ACC112 (cell line): ENCODE measurements around the gene PNLIPRP2.

ENCODE experiments used
- H2AFZ ChIP-seq: fragments of 200-600 bp; sonication (generic); one replicate; pipeline ENCODE4 v1.6.0; 2017; ENCODE audit warnings: antibody characterized with exemption, low read length; ENCODE audit not compliant: unreplicated experiment
- H3K27ac ChIP-seq: fragments of 200-600 bp; sonication (generic); 2 replicates; pipeline ENCODE4 v1.5.1; 2014; ENCODE audit warnings: low read depth, mild to moderate bottlenecking, antibody characterized with exemption, low read length, moderate library complexity
- H3K27me3 ChIP-seq: fragments of 200-600 bp; sonication (generic); 2 replicates; pipeline ENCODE4 v1.6.1; 2014; ENCODE audit warnings: mild to moderate bottlenecking, antibody characterized with exemption, low read length, moderate library complexity, mixed read lengths; ENCODE audit not compliant: insufficient read depth
- H3K36me3 ChIP-seq: fragments of 200-600 bp; sonication (generic); 2 replicates; pipeline ENCODE4 v1.6.1; 2016; ENCODE audit warnings: mild to moderate bottlenecking, antibody characterized with exemption, low read length, moderate library complexity, mixed read lengths; ENCODE audit not compliant: insufficient read depth
- H3K4me1 ChIP-seq: fragments of 200-600 bp; sonication (generic); one replicate; pipeline ENCODE4 v1.6.1; 2016; ENCODE audit warnings: low read length, mixed read lengths; ENCODE audit not compliant: insufficient read depth, unreplicated experiment, control insufficient read depth
- H3K4me3 ChIP-seq: fragments of 200-600 bp; sonication (generic); 2 replicates; pipeline ENCODE4 v1.5.1; 2014; ENCODE audit warnings: mild to moderate bottlenecking, low read depth, low read length
- H3K79me2 ChIP-seq: fragments of 200-600 bp; sonication (generic); one replicate; pipeline ENCODE4 v1.6.0; 2016; ENCODE audit warnings: low read length; ENCODE audit not compliant: control insufficient read depth, unreplicated experiment, insufficient read depth

The PNLIPRP2 gene

GRCh38 chr10:116597543-116597942, 23.2 kb upstream of the PNLIPRP2 start:
- no peaks in the 10 kb centered on the region for H3K36me3 ChIP-seq
- H2AFZ ChIP-seq = no peak overlapping the region
- H3K27me3 ChIP-seq = peaks cover 51% of the 10 kb centered on the region
- no peaks in the 10 kb centered on the region for H3K4me1 ChIP-seq
- H3K27ac ChIP-seq = no peak overlapping the region
- no peaks in the 10 kb centered on the region for H3K79me2 ChIP-seq
- no peak overlapping the region for H3K4me3 ChIP-seq

- no peaks in the 10 kb centered on the region for H3K36me3 ChIP-seq
- no peak overlapping the region for H3K4me3 ChIP-seq
- H2AFZ ChIP-seq = no peak overlapping the region
- H3K27me3 ChIP-seq = peaks cover 51% of the 10 kb centered on the region
- no peak overlapping the region for H3K27ac ChIP-seq
- no peaks in the 10 kb centered on the region for H3K79me2 ChIP-seq
- H3K4me1 ChIP-seq = no peaks in the 10 kb centered on the region
Observed at GRCh38 chr10:116598329-116598728, 22.4 kb upstream of the PNLIPRP2 start.

GRCh38 chr10:116599991-116600390, 20.8 kb upstream of the PNLIPRP2 start:
- H3K4me1 ChIP-seq = no peaks in the 10 kb centered on the region

GRCh38 chr10:116602648-116603400, 17.9 kb upstream of the PNLIPRP2 start:
- H3K27ac ChIP-seq = no peak overlapping the region
- H2AFZ ChIP-seq = no peak overlapping the region
- H3K4me1 ChIP-seq = no peaks in the 10 kb centered on the region
- H3K27me3 ChIP-seq = peaks cover 33% of the 10 kb centered on the region; the same call in 1 of the 2 replicates
- no peaks in the 10 kb centered on the region for H3K79me2 ChIP-seq
- H3K36me3 ChIP-seq = no peaks in the 10 kb centered on the region
- no peak overlapping the region for H3K4me3 ChIP-seq

More at GRCh38 chr10:116599991-116600390, 20.8 kb upstream of the PNLIPRP2 start:
- peaks cover 49% of the 10 kb centered on the region for H3K27me3 ChIP-seq
- H3K36me3 ChIP-seq = no peaks in the 10 kb centered on the region
- no peaks in the 10 kb centered on the region for H3K79me2 ChIP-seq
- no peak overlapping the region for H2AFZ ChIP-seq
- H3K4me3 ChIP-seq = no peak overlapping the region
- H3K27ac ChIP-seq = no peak overlapping the region

GRCh38 chr10:116606061-116606483, 14.7 kb upstream of the PNLIPRP2 start:
- Histone ChIP-seq H3K4me1 (no peaks in the 10 kb centered on the region), H3K27ac (no peak overlapping the region), H3K27me3 (peaks cover 35% of the 10 kb centered on the region), H2AFZ (no peak overlapping the region), H3K4me3 (no peak overlapping the region), H3K79me2 (no peaks in the 10 kb centered on the region), H3K36me3 (no peaks in the 10 kb centered on the region)

- Histone ChIP-seq H3K36me3 (no peaks in the 10 kb centered on the region), H3K79me2 (no peaks in the 10 kb centered on the region), H3K27ac (no peak overlapping the region), H3K4me1 (no peaks in the 10 kb centered on the region), H2AFZ (no peak overlapping the region), H3K4me3 (no peak overlapping the region), H3K27me3 (peaks cover 30% of the 10 kb centered on the region)
Observed at GRCh38 chr10:116607336-116607735, 13.4 kb upstream of the PNLIPRP2 start.

GRCh38 chr10:116608686-116609594, 11.8 kb upstream of the PNLIPRP2 start:
- H3K4me1 ChIP-seq = no peaks in the 10 kb centered on the region
- no peaks in the 10 kb centered on the region for H3K36me3 ChIP-seq
- no peak overlapping the region for H3K27ac ChIP-seq
- H2AFZ ChIP-seq = no peak overlapping the region
- peaks cover 30% of the 10 kb centered on the region for H3K27me3 ChIP-seq
- no peak overlapping the region for H3K4me3 ChIP-seq
- no peaks in the 10 kb centered on the region for H3K79me2 ChIP-seq

- H3K4me3 ChIP-seq = no peak overlapping the region
- no peak overlapping the region for H2AFZ ChIP-seq
- no peaks in the 10 kb centered on the region for H3K79me2 ChIP-seq
- peaks cover 28% of the 10 kb centered on the region for H3K27me3 ChIP-seq
- H3K36me3 ChIP-seq = no peaks in the 10 kb centered on the region
- H3K27ac ChIP-seq = no peak overlapping the region
- H3K4me1 ChIP-seq = no peaks in the 10 kb centered on the region
Observed at GRCh38 chr10:116610443-116611152, 10.2 kb upstream of the PNLIPRP2 start.

GRCh38 chr10:116611153-116611545, 9.6 kb upstream of the PNLIPRP2 start:
- Histone ChIP-seq H2AFZ (no peak overlapping the region), H3K27ac (no peak overlapping the region), H3K79me2 (no peaks in the 10 kb centered on the region), H3K4me1 (no peaks in the 10 kb centered on the region), H3K4me3 (no peak overlapping the region), H3K27me3 (peaks cover 30% of the 10 kb centered on the region), H3K36me3 (no peaks in the 10 kb centered on the region)

- Histone ChIP-seq H3K27ac (no peak overlapping the region), H3K79me2 (no peaks in the 10 kb centered on the region), H3K4me3 (no peak overlapping the region), H2AFZ (no peak overlapping the region), H3K27me3 (peaks cover 30% of the 10 kb centered on the region), H3K36me3 (no peaks in the 10 kb centered on the region), H3K4me1 (no peaks in the 10 kb centered on the region)
Observed at GRCh38 chr10:116612107-116612769, 8.5 kb upstream of the PNLIPRP2 start.
